Femur (tissue), 1 donor: ENCODE results near the gene PXDN.
"Not testable (repeated sequence)": the region's sequence is repeated elsewhere in the genome, so short reads cannot be mapped to it uniquely, and the experiment has no call there.

Experiments
- DNase-seq: peaks from one replicate; pipeline ENCODE4 v3.0.0-alpha.2; 2017

Gene PXDN

DNA sequence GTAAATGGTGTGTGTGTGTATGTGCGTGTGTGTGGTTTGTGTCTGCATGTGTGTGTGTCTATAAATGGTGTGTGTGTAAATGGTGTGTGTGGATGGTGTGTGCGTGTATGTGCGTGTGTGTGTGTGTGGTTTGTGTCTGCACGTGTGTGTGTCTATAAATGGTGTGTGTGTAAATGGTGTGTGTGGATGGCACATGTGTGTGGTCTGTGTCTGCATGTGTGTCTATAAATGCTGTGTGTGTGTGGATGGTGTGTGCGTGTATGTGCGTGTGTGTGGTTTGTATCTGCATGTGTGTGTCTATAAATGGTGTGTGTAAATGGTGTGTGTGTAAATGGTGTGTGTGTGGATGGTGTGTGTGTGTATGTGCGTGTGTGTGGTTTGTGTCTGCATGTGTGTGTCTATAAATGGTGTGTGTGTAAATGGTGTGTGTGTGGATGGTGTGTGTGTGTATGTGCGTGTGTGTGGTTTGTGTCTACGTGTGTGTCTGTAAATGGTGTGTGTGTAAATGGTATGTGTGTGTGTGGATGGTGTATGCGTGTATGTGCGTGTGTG is 64.8 kb downstream of the PXDN start:
- not testable (repeated sequence) for DNase-seq

DNA sequence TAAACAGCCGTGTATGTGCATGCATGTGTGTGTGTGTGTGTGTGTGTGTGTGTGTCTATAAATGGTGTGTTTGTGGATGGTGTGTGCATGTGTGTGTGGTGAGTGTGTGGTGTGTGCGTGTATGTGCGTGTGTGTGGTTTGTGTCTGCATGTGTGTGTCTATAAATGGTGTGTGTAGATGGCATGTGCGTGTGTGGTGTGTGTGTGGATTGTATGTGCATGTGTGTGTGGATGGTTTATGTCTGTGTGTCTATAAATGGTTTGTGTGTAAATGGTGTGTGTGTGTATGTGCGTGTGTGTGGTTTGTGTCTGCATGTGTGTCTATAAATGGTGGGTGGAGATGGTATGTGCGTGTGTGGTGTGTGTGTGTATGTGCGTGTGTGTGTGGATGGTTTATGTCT is 65.2 kb downstream of the PXDN start:
- not testable (repeated sequence) for DNase-seq

DNA sequence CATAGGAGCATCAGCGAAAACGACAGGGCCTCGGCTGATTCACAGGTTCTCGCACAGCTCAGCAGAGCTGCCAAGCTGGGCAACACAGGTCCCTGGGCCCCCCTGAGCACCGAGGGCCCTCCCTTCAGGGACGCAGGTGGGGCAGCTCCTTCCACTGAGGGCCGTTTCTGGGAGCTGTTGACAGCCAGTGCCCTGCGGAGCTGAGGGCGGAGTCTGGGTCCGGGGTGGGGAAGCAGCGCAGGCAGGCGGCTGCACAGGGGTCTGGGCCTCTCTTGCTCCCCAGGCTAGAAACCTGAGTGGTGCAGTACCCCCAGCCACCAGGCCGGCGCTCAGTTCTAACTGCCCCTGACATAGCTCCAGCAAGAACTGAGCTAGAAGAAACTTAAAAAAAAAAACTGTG is 65.7 kb downstream of the PXDN start:
- no peak for DNase-seq

DNA sequence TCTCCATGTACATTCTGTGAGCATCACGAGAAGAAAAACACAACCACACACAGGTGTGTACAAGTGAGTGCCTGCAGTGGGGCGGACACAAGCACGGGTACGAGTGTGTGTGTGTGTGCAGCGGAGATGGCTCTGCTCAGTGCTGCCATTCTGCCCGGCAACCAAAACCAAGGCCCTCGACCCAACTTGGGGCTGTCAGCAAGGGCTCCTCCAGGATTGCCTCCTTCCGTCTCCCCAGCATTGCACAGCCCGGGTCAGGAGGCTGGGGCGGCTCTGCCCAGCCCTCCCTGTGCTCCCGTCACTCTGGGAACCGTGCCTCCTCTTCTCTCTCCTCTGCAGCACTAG is 66.5 kb downstream of the PXDN start:
- no peak for DNase-seq

DNA sequence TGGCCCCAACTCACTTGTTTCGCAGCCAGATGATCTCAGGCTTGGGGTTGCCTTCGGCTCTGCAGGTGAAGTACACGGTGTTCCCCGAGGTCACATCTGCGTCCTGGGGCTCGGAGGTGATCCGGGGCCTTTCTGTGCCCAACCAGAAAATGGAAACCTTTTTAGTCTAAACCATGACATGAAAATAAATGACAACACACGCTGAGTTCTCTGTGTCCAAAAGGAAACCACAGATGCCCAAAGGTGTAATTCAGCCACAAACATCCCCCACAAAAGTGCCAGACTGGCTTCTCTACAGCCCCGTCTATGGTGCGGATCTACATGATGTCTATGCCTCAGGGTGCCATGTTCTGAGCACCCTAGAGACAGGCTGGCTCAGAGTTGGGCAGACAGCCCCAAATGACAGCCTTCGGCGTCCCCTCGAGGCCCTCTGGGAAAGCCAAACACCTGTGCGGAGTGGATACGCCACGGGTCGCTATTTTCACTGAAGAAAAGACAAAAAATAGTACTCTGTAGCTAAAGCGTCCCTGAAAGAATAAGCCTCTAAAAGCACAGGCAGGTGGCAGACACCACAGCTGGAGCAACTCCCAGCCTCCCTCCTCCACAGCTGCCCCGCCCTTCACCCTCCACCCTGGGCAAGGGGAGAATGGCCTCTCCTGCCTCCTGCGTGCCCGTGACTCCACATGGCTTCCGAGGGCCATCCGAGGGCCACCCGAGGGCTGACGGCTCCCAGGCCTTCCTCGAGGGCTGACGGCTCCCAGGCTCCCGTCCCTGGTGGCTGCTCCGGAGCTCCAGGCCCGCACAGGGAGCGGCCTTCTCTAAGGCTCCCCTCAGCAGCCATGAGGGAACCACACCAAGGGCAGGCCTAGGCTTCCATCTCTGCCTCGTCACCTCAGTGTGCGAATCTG is 67.1 kb downstream of the PXDN start:
- peak; percentile 13 for DNase-seq

DNA sequence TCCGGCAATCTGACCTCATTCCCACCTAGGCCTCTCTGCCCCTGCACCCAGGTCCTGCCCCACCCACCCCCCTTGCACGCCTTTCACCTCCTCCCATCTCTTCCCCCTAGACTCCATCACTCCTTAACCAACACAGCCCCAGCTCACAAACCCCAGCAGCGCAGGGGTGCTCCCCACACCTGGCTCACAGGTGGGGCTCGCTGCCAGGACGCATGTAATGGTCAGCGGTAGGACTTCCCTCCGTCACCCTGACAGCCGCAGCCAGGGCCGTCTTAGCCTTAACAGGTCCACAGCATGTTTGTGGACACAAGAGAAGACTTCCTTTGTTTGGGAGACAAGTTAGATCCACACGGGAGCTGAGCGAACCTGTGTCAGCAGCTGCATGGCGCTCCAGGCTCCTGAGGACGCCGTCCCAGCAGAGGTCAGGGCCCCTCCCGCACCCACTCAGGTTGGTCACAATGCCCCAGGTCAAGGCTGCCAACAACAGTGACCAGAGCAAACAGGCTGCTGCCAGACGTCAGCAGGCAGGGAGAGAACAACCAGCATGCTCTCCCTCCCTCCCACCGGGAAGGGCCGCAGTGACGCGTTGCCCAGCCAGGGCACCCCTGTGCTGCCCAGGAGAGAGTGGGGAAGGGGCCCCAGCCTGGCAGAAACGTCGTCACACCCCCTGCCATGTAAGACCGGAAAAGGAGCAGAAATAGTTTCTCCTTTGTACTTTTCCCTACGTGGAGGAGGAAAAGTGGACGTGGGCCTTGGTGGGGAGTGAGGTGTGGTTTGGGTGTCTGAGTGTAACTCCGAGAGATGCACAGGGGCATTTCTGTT is 68.0 kb downstream of the PXDN start:
- DNase-seq, result peak; percentile 13

DNA sequence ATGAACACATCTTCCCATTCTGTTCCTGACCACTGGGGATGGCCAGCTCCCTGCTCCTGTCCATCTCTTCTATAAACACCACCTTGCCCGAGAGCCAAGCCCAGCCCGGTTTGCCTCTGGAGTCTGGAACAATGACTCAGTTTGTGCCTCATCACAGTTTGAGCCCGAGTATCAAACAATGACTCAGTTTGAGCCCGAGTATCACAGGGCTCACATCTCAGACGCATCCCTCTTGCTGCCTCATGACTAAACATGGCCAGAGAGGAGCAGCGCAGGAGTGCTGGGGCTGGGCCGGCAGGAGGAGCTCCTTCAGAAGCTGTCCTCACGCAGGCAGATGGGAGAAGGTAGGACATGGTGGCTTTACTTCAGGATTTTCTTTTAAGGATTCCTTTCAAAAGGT is 68.7 kb downstream of the PXDN start:
- DNase-seq, result peak; percentile 16

DNA sequence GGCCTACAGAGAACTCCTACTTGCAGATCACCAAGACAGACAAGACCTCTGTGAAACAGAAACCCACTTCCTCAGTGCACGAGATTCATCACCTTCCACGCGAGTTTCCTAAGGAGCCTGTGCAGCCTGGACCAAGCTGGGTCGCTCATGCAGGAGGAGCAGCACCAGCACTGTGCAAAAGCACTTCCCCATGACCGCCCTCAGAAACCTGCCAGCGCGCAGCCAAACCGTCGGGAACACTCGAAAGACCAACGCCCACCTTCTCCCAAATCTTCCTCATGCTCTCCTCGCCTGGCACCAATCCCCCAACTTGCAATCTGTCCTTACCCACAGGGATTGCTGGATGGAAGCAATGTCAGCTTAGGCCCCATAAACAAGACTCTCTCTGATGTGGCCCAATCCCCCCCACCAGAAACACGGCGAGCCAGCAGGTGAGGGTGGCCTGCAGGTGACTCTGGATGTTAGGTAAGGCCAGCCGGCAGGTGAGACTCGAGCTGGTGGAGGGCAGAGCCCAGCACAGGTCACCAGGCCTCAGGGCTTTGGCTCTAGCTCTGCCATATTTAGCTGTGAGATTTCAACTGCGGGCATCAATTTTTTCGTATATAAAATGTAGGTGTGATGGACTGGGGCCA is 69.4 kb downstream of the PXDN start:
- DNase-seq, result peak; percentile 12

DNA sequence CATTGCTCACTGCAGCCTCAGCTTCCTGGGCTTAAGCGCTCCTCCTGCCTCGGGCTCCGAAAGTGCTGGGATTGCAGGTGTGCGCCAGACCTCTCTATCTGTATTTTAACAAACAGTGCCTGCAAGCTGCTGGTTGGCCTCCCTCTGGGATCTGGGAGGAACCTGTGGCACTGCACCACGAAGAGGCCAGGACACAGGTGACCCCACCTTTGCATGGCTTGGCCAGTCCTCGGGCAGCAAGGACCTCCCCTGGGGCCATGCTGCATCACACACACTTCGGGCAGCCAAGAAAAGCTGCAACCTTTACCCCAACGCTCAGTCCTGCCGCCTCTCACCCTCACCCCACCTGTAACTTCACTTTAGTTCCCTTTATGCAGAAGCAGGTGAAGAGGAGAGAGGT is 70.0 kb downstream of the PXDN start:
- DNase-seq, result peak; percentile 9

DNA sequence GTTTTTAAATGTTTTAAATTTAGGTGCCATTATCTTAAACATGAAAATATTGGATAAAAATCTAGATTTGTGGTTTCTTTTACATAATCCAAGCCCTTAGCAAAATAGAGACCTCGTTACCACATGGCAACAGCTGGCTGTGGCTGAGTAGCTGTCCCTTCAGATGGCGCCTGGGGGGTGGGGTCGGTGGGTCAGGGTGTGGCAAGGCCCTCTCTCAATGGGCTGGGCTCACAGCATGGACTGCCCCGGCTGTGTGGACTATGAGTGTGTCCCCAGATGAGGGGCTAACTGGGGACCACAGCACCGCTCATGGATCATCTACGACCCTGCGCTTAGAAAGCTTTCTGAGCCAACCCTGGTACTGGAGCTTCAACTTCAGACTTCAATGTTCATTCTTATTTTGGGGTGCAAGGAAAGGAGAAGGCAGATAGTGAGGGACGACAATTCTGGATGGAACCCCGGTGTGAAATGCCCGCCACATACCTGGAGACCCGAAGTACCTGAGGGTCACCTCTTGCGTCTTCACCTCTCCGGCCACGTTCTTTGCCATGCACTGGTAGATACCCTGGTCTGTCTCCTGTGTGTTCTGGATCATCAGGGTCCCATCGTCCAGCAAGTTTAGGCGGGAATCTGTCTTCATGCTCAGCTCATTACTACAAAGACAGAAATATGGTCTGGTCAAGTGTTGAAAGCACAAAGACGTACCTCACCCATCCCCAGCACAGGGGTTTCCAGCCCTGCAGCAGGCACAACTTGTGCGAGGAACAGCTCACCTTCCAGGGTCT is 71.0 kb downstream of the PXDN start:
- no peak for DNase-seq

DNA sequence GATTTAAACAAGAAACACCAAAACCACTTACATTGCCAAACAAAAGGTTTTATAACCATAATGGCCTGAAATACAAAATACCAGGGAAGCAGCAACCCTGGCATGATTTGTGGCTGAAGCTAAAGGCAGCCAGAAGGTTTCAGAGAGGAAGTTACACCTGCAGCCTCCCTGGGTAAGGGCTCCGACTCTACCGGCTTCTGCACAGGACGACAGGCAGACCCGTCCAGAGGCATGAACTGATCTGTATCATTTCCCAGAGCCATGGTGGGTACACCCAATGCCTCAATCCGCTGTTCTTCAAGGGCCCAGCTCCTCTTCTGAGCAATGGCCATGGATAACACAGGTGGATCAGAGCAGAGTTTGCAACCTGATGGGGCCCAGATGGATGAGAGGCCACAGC is 71.6 kb downstream of the PXDN start:
- no peak for DNase-seq

DNA sequence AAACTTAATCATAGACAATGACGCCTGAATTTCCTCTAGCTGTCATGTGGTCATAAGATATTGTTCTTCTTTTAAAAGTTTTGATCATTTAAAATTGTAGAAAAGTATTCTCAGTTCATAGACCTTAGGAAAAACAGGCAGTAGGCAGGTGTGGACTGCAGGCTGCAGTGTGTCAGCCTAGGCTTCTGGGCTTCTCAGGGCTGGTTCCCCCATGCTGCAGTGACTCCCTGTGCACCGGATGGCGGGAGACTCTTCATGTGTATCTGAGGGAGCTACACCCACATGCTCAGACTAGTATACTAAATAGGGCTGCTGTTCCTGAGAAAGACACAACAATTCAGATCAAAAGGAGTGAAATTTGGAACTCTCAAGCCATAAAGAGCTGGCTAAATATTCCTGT is 72.4 kb downstream of the PXDN start:
- no peak for DNase-seq

DNA sequence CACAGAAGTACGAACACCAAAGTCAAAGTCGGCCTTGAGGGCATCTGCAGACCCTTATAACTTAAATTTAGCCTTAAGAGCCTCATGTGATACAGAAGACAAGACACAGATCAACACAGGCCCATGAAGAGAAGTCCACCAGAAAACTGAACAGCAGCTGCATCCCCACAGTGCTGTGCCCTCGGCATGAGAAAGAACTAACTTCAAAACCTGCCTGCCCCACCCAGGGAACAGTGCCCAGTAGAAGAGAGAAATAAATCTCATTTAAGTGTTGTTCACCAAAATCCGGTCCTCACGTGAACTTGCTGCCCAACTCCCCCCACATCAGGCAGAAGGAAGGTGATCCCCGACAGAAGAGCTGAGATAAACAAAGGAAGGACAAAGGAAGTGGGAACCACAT is 73.7 kb downstream of the PXDN start:
- no peak for DNase-seq

DNA sequence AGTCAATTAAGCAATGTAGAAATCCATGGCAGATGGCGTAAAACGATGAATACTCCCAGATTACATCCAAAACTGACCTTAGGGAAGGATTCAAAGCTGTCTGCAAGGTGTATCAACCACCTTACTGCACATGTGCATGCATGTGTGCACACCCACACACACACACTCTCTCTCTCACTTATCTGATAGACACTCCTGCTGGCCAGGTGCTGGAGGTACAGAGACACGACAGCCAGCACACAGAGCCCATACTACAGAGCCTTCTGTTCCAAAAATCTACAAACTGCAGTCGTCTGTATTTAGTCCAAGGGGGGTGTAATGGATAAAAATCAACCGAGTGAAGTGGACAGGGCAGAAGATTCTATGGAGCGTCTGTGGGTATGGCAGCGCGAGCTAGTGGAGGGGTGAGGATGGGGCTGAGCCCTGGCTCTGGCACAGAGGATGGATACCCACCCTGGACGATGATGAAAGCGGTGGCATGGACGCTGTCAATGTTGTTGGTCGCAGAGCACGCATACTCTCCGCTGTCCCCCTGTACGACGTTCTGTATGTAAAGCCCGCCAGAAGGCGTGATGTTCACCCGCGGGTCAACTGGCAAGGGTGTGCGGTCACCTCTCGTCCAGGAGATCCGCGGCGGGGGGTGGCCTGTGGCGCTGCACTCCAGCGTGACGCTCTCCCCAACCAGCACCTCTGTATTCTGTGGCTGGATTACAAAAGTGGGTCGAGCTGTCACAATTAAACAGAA is 78.4 kb downstream of the PXDN start:
- peak; percentile 1 for DNase-seq

DNA sequence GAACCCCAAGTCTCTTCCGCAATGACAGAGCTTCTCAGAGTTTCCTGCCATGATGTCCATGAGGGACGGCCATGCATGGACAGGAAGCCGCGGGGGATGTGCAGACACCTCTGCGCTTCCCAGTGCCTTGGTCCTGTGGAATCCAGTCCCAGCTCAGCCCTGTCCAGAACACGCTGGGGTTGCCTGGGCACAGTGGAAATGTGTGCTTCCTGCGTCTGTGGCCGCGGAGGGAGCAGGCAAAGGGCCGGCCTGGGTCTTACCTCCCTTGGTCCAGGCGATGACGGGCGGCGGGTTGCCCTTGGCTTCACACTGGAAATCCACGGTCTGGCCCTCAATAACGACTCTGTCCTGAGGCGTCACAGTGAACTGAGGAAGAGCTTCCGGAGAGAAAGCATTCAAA is 79.6 kb downstream of the PXDN start:
- peak; percentile 12 for DNase-seq

DNA sequence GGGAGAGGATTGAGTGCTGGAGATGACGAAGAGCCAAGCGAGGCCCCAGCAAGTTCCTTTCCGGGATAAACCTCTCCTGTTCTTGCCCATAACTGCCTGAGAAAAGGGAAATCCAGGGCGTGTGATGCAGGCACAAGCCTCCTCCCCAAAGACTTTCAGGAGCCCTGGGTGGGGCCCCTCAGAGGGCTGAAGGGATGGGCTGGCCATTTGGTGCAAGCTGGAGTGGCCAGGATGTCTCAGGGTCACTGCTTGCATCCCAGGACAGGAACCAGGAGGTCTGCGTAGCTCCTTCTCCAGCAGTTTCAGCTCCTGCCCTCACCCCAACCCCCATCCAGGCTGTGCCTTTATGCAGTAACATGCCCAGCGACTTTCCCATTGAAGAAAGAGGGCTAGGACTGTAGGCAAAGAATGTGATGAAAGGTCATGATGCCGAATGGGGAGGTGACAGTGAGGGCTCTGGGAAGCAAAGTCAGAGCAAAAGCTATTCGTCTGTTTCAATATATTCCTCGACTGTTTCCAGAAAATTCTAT is 80.2 kb downstream of the PXDN start:
- DNase-seq, result peak; percentile 10

DNA sequence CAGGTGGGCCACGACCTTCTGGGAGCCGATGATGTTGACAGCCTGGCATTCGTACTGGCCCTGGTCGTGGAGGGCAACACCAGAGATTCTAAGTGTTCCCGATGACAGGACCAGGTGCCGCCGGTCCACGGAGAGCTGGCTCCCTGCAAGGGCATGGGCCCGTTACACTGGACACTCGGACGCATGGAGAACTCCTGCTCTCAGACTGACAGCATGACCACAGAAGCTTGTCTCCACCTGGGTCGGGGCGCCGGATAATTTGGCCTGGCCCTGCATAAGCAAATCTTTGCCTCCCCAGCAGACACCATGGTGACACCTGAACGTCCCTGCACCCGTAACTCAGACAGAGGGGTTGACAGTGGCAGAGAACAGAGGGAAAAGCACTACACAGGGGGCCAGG is 80.7 kb downstream of the PXDN start:
- peak; percentile 6 for DNase-seq

DNA sequence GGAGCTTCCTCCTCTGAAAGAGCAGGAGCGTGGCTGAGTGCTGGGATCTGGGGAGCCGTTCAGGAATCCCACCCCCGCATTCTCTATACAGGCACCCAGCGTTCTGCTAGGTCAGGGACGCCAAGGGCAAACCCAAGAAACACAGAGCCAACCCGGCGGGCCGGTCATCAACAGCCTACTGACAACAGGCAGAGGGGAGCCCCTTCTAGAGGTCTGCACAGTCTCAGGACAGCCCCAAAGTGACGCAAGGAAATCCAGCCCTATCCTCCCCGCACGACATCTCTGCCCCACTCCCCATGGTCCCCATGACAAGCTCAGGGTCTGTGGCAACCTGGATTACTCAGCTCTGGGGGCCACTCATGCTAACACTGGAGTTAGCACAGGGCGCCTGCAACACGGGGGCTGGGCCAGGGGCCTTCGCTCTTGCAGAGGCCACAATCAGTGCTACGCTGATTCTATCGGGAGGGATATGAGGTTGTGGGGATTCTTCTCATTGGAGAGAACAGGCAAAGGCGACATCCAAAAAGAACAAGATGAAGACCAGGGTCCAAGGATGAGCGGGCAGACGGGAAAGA is 81.6 kb downstream of the PXDN start:
- no peak for DNase-seq

DNA sequence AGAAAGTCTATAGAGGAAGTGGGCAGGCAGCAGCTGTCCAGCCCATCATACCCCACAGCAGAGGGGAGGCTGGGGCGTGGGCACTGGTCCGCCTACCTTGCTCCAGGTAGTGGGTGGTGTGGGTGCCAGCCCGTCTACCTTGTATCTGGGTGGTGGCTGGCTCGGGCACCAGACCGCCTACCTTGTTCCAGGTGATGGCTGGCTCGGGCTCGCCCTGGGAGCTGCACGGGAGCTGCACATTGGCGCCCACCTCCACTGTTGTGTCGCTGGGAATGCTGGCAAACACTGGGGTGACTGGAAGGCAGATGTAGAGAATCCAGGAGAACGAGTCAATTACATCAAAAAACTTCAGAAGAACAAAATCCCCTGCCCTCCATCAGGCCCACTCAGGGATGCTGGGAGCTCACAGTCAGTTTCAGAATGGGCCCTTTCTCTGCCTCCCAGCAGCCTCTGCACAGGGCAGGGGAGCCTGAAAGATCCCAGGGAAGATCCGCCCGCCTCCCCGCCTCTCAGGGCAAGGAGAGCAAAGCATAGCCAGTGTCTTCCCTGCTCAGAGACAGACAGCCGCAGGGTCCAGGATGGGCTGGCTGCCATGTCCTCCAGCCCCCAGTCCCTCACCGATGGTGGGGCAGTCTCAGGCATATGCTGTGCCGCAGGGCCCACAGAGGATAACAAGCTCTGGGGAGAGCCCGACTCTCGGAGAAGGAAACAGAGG is 82.3 kb downstream of the PXDN start:
- no peak for DNase-seq
